HepG2 (cell line): ENCODE measurements around the gene C3orf38. TPM values are rescaled to one million over a fixed set of nuclear protein-coding genes. Genes with fewer than 3 reads are reported as not detected.

ENCODE experiments used
- ATAC-seq: fragments of 200-7000 bp; cut with Tn5 transposase; 3 replicates; pipeline ENCODE4 v1.9.1; 2020; ENCODE audit warnings: mild to moderate bottlenecking, moderate library complexity
- BruUV-seq: library from RNA; stranded (reverse); fragments of 400-500 nt; replicated peaks from 2 replicates; lab custom pipeline; 2021; lab: Mats Ljungman, UMichigan
- CTCF ChIA-PET: fragments of 300-600 bp; formaldehyde crosslinking; extraction: SDS; loops from one replicate; lab custom pipeline; 2021; ENCODE audit warnings: low total read pairs, inconsistent platforms, low intra/inter-chr PET ratio; lab: Yijun Ruan, JAX
- POLR2A ChIA-PET: fragments of 350-600 bp; sonication (Branson Sonifier 250); formaldehyde crosslinking; loops from one replicate; lab custom pipeline; 2020; ENCODE audit warnings: antibody characterized with exemption, inconsistent platforms; lab: Yijun Ruan, JAX
- DNase-seq: peaks from one replicate; pipeline ENCODE4 v3.0.0-alpha.2; 2015; ENCODE audit warnings: low spot score
- FAIRE-seq: peaks from 3 replicates; lab custom pipeline; 2011; peaks lifted over from hg19 to GRCh38; lab: Jason Lieb, UNC
- H2AFZ ChIP-seq: one replicate; pipeline ENCODE4 v1.6.1; 2011; ENCODE audit warnings: low read length, inconsistent platforms
- H3K27ac ChIP-seq: fragments of 300-600 bp; 3 replicates; pipeline ENCODE4 v1.8.0; 2011; ENCODE audit warnings: mixed run types, mild to moderate bottlenecking, mixed read lengths, low read length, inconsistent platforms; ENCODE audit not compliant: insufficient read depth; ENCODE audit errors: extremely low read length
- H3K27me3 ChIP-seq, 2 experiments: fragments of 200-600 bp in 1 of 2; 2 replicates in 1 of 2; 3 replicates in 1 of 2; pipeline versions ENCODE4 v1.6.0 to v1.8.0; 2011; ENCODE audit warnings: low read length in 2 of 2, mild to moderate bottlenecking in 2 of 2, moderate library complexity in 2 of 2, inconsistent platforms in 1 of 2; ENCODE audit not compliant: insufficient read depth in 2 of 2, control insufficient read depth in 1 of 2
- H3K36me3 ChIP-seq, 2 experiments: fragments of 200-600 bp in 1 of 2; replicated peaks in 1 of 2; 2 replicates in 1 of 2; 3 replicates in 1 of 2; pipeline versions ENCODE4 v1.5.1 to v1.8.0; 2011; ENCODE audit warnings: low read length in 2 of 2, inconsistent platforms in 1 of 2; ENCODE audit not compliant: insufficient read depth in 2 of 2, control insufficient read depth in 1 of 2
- H3K4me1 ChIP-seq: 2 replicates; pipeline ENCODE4 v1.5.1; 2012; ENCODE audit warnings: low read length, inconsistent platforms; ENCODE audit not compliant: insufficient read depth
- H3K4me2 ChIP-seq: 2 replicates; pipeline ENCODE4 v1.6.0; 2011; ENCODE audit warnings: low read depth, low read length, inconsistent platforms
- H3K4me3 ChIP-seq, 3 experiments: fragments of 200-600 bp in 1 of 3; sonication (generic), shearing (Covaris generic) in 1 of 3; replicated peaks in 1 of 3; 2 replicates each; pipeline ENCODE4 v1.5.1; 2011 to 2016; ENCODE audit warnings: low read length in 3 of 3, inconsistent platforms in 2 of 3, low read depth in 2 of 3, mild to moderate bottlenecking in 2 of 3, control low read depth in 1 of 3, mixed read lengths in 1 of 3; ENCODE audit not compliant: insufficient read depth in 1 of 3
- H3K79me2 ChIP-seq: one replicate; pipeline ENCODE4 v1.6.1; 2011; ENCODE audit warnings: low read length, inconsistent platforms; ENCODE audit not compliant: insufficient read depth
- H3K9ac ChIP-seq: 2 replicates; pipeline ENCODE4 v1.6.0; 2011; ENCODE audit warnings: mild to moderate bottlenecking, low read depth, low read length, inconsistent platforms; ENCODE audit not compliant: insufficient read depth
- H3K9me3 ChIP-seq: 2 replicates; pipeline ENCODE4 v1.5.1; 2012; ENCODE audit warnings: mild to moderate bottlenecking, low read length
- H4K20me1 ChIP-seq: 2 replicates; pipeline ENCODE4 v1.6.0; 2011; ENCODE audit warnings: inconsistent platforms, mild to moderate bottlenecking, low read length, moderate library complexity; ENCODE audit not compliant: insufficient read depth
- ATRX ChIP-seq: sonication (generic); formaldehyde crosslinking; IDR thresholded peaks from 2 replicates; pipeline ENCODE4 v1.4.0; 2020; ENCODE audit warnings: missing genetic modification reagents, borderline replicate concordance
- CSRNP1 ChIP-seq: sonication (generic); formaldehyde crosslinking; IDR thresholded peaks from 2 replicates; pipeline ENCODE4 v1.8.1; 2023; ENCODE audit warnings: mild to moderate bottlenecking, missing genetic modification reagents
- MTA3 ChIP-seq: sonication (generic); formaldehyde crosslinking; IDR thresholded peaks from 2 replicates; pipeline ENCODE4 v1.4.0; 2020; ENCODE audit warnings: missing genetic modification reagents
- TEF ChIP-seq: sonication (generic); formaldehyde crosslinking; IDR thresholded peaks from 2 replicates; pipeline ENCODE4 v1.5.0; 2020; ENCODE audit warnings: missing genetic modification reagents
- ZBTB33 ChIP-seq: sonication (generic); formaldehyde crosslinking; IDR thresholded peaks from 2 replicates; pipeline ENCODE4 v1.4.0; 2020; ENCODE audit warnings: missing genetic modification reagents
- ZBTB38 ChIP-seq: sonication (generic); formaldehyde crosslinking; IDR thresholded peaks from 2 replicates; pipeline ENCODE4 v1.5.1; 2020; ENCODE audit warnings: mild to moderate bottlenecking, missing genetic modification reagents
- ZFP62 ChIP-seq: sonication (generic); formaldehyde crosslinking; IDR thresholded peaks from 2 replicates; pipeline ENCODE4 v1.4.0; 2020; ENCODE audit warnings: missing genetic modification reagents
- ZNF598 ChIP-seq: sonication (generic); formaldehyde crosslinking; IDR thresholded peaks from 2 replicates; pipeline ENCODE4 v1.5.1; 2020; ENCODE audit warnings: mild to moderate bottlenecking, missing genetic modification reagents, borderline replicate concordance
- ZNF609 ChIP-seq: sonication (generic); formaldehyde crosslinking; IDR thresholded peaks from 2 replicates; pipeline ENCODE4 v1.4.0; 2020; ENCODE audit warnings: mild to moderate bottlenecking, missing genetic modification reagents, borderline replicate concordance
- ZNF891 ChIP-seq: sonication (generic); formaldehyde crosslinking; IDR thresholded peaks from 2 replicates; pipeline ENCODE4 v1.5.0; 2020; ENCODE audit warnings: mild to moderate bottlenecking, missing genetic modification reagents
- WGBS: methylation state at CpG from one replicate; pipeline ENCODE4 v1.1.6; 2017; ENCODE audit warnings: low lambda C conversion rate; 5-methylcytosine and 5-hydroxymethylcytosine counted together
- in situ Hi-C: cut with HindIII; loops from 2 replicates; pipeline ENCODE4 v1.10.0; 2017; ENCODE audit warnings: low pct_unique_long_range_greater_than_20kb; ENCODE audit not compliant: extremely low pct_ligation_motif_present
- intact Hi-C: fragments of 100-400 bp; cut with micrococcal nuclease; formaldehyde crosslinking; loops from one replicate; pipeline ENCODE4 v1.10.0; 2022; ENCODE audit not compliant: unreplicated experiment
- polyA plus RNA-seq, 8 experiments: library from polyadenylated mRNA; depleted of rRNA in 3 of 8; stranded (reverse) in 7 of 8; unstranded in 1 of 8; fragments of >200 nt; fragmentation: Illumina TruSeq in 4 of 8; extraction: Trizol in 4 of 8; gene quantifications; 2 replicates each; pipeline versions ENCODE4 v1.2.1 to v1.2.3, GENCODE V29; 2011 to 2016; ENCODE audit warnings: low read depth in 4 of 8, missing spikeins in 1 of 8, mixed read lengths in 1 of 8; ENCODE audit not compliant: insufficient read depth in 1 of 8
- total RNA-seq, 5 experiments: library from RNA; depleted of rRNA; stranded (reverse); fragments of >200 nt; fragmentation: Illumina TruSeq; extraction: Trizol; gene quantifications; 2 replicates each; pipeline ENCODE4 v1.2.3, GENCODE V29; 2016; ENCODE audit warnings: low read depth in 1 of 5

The C3orf38 gene
- total and polyA plus RNA-seq, 2 of the 13 experiments (the other 11 are each of a cell fraction or from before 2014, with no cell fraction given): 6.0 to 17.5 TPM

GRCh38 chr3:88141458-88142083, 8.2 kb upstream of the C3orf38 start (continued):
- TF ChIP-seq ZNF609 (no peak), CSRNP1 (CRISPR knock-in tag) (no peak), ZNF598 (CRISPR knock-in tag) (no peak)
- TF ChIP-seq, all 625 proteins: peak for 0

GRCh38 chr3:88142094-88142624, 7.6 kb upstream of the C3orf38 start:
- Histone ChIP-seq H3K4me2 (no peak overlapping the region), H3K27ac (no peak overlapping the region), H3K9ac (no peak overlapping the region), H3K9me3 (no peaks in the 10 kb centered on the region)
- intact Hi-C loops (no loop called here), in situ Hi-C loops (no loop called here)
- no peak for DNase-seq
- TF ChIP-seq ZBTB33: no peak
- TF ChIP-seq ZNF891 (CRISPR knock-in tag): no peak
- no peak for TF ChIP-seq ZFP62 (CRISPR knock-in tag)
- no peak for TF ChIP-seq ATRX (CRISPR knock-in tag)
- no peak for TF ChIP-seq TEF
- TF ChIP-seq ZBTB38 (CRISPR knock-in tag): no peak
- no peak for TF ChIP-seq MTA3 (CRISPR knock-in tag)
- TF ChIP-seq, all 625 proteins: peak for 0
- CTCF ChIA-PET: no interaction called here
- Histone ChIP-seq H4K20me1 (no peaks in the 10 kb centered on the region), H3K79me2 (peaks cover 2% of the 10 kb centered on the region), H3K4me1 (no peaks in the 10 kb centered on the region), H3K36me3 (peaks cover 5 to 19% of the 10 kb centered on the region in 2 experiments; a peak in 4 of 5 replicates), H3K4me3 (no peak overlapping the region), H2AFZ (no peak overlapping the region), H3K27me3 (no peaks in the 10 kb centered on the region)
- no peak for FAIRE-seq
- BruUV-seq: no TSS peak
- no peak for ATAC-seq
- WGBS: 98% methylated on average over 3 of the region's 3 CpGs
- POLR2A ChIA-PET: no interaction called here
